H1 (cell line): ENCODE results near the gene UNC93A. TPM values are rescaled to one million over a fixed set of nuclear protein-coding genes. Genes with fewer than 3 reads are reported as not detected.

Source experiments
- PHF8 ChIP-seq: fragments of 200-600 bp; sonication (generic); conservative IDR thresholded peaks from 2 replicates; pipeline ENCODE4 v1.7.1; 2012; ENCODE audit warnings: low read depth, mild to moderate bottlenecking, inconsistent platforms, low read length, moderate library complexity
- POLR2AphosphoS5 ChIP-seq: IDR thresholded peaks from 2 replicates; pipeline ENCODE4 v1.6.1; 2011; ENCODE audit warnings: low read depth, low read length
- RNF2 ChIP-seq: fragments of 200-900, 300-1000 bp; sonication (generic); IDR thresholded peaks from 2 replicates; pipeline ENCODE4 v1.7.1; 2016; ENCODE audit warnings: borderline replicate concordance, low read depth, mild to moderate bottlenecking, antibody characterized with exemption, low read length; ENCODE audit not compliant: poor library complexity, severe bottlenecking; ENCODE audit errors: missing control alignments
- RXRA ChIP-seq: IDR thresholded peaks from 2 replicates; pipeline ENCODE4 v1.6.1; 2011; ENCODE audit warnings: low read depth, mild to moderate bottlenecking, low read length, moderate library complexity; ENCODE audit not compliant: insufficient read depth
- SIX5 ChIP-seq: IDR thresholded peaks from 2 replicates; pipeline ENCODE4 v1.6.1; 2011; ENCODE audit warnings: mild to moderate bottlenecking, low read depth, low read length
- SP2 ChIP-seq: IDR thresholded peaks from 2 replicates; pipeline ENCODE4 v1.6.1; 2012; ENCODE audit warnings: mild to moderate bottlenecking, low read length, inconsistent platforms
- TBP ChIP-seq: IDR thresholded peaks from 2 replicates; pipeline ENCODE4 v1.6.1; 2011; ENCODE audit warnings: low read depth, low read length, improper control_type of control experiment
- polyA plus RNA-seq, 7 experiments: library from polyadenylated mRNA; depleted of rRNA in 3 of 7; stranded (reverse) in 5 of 7; unstranded in 2 of 7; fragments of >200 nt in 5 of 7; fragments of 200-250 nt in 2 of 7; gene quantifications; 1 replicate in 5 of 7; 2 replicates in 1 of 7; 4 replicates in 1 of 7; pipeline versions ENCODE4 v1.2.1 to v1.2.3, GENCODE V29; 2011 to 2013; ENCODE audit warnings: missing spikeins in 2 of 7, mixed read lengths in 2 of 7
- total RNA-seq: library from RNA; stranded (reverse); fragmentation: NEBNext Ultra II Directional; extraction: Animal tissue kit (Norgen Biotek cat#: 25700); gene quantifications from 2 replicates; pipeline ENCODE4 v1.2.1, GENCODE V29; 2021

The UNC93A gene
- total and polyA plus RNA-seq, 2 of the 8 experiments (the other 6 are each of a cell fraction or from before 2014, with no cell fraction given), result 0.39 TPM; not detected in 1

DNA sequence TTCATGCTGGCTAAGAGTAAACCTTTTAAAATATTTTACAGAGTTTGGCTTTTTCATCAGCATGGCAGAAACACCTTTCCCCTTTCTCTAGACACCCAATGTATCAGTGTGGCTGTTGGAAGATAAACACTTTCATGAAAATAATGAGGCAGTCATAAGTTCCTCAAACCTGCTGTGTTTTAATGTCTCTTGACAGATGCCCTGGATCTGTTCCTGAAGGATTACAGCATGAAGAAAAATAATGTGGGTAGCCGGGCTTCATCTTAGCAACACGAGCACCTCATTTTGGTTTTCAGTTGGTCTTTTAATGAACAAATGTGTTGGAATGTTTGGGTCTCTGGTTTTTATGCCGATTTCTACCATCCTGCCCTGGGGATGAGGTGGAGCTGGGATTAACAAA is 45.5 kb upstream of the UNC93A start (continued):
- TF ChIP-seq SIX5 (no peak), POLR2AphosphoS5 (no peak), PHF8 (no peak), TBP (no peak), RXRA (no peak), SP2 (no peak), RNF2 (no peak)
